Body of pancreas (tissue), 4 donors: ENCODE data around the gene PRSS8.

Source experiments
- CTCF ChIP-seq, 7 experiments: fragments of 450-650 bp in 4 of 7; fragments of 200-600 bp in 3 of 7; sonication (generic) in 3 of 7; IDR thresholded peaks; one replicate each; pipeline ENCODE4 v1.5.1; 2016 to 2019; ENCODE audit warnings: antibody characterized with exemption in 7 of 7
- POLR2A ChIP-seq, 3 donors: fragments of 450-650 bp; IDR thresholded peaks; one replicate each; pipeline ENCODE4 v1.6.1; 2016; ENCODE audit warnings: antibody characterized with exemption in 3 of 3, mild to moderate bottlenecking in 2 of 3

- TF ChIP-seq CTCF (IDR thresholded peaks at IDR 0.05) (no peak), POLR2A (IDR thresholded peaks at IDR 0.05) (no peak)
Observed at GRCh38 chr16:31089199-31089598, 46.3 kb downstream of the PRSS8 start.
